SK-N-MC (cell line): ENCODE data around the gene GDF10.
A peak's percentile ranks its signal among the peaks of the same experiment; 100 is the strongest.

ENCODE experiments used
- DNase-seq: peaks from one replicate; pipeline ENCODE4 v3.0.0-alpha.2; 2011; ENCODE audit warnings: low read depth, low spot score
- H3K27ac ChIP-seq: fragments of 200-600 bp; sonication (generic); 2 replicates; pipeline ENCODE4 v1.5.1; 2016; ENCODE audit warnings: mixed run types
- H3K36me3 ChIP-seq: fragments of 200-600 bp; sonication (generic); 2 replicates; pipeline ENCODE4 v1.6.1; 2017; ENCODE audit warnings: antibody characterized with exemption, low read length, mixed read lengths; ENCODE audit not compliant: insufficient read depth
- H3K4me3 ChIP-seq: fragments of 200-600 bp; sonication (generic); 2 replicates; pipeline ENCODE4 v1.5.1; 2016
- H3K9ac ChIP-seq: fragments of 200-600 bp; sonication (generic); 2 replicates; pipeline ENCODE4 v1.8.0; 2017; ENCODE audit warnings: mixed run types, mixed read lengths; ENCODE audit not compliant: insufficient read length
- H3K9me3 ChIP-seq: fragments of 200-600 bp; sonication (generic); 2 replicates; pipeline ENCODE4 v1.6.1; 2017; ENCODE audit warnings: low read depth, mild to moderate bottlenecking, antibody characterized with exemption, low read length, moderate library complexity, mixed read lengths
- EZH2 ChIP-seq: fragments of 200-600 bp; sonication (generic); IDR thresholded peaks from one replicate; pipeline ENCODE4 v1.6.1; 2017; ENCODE audit warnings: antibody characterized with exemption
- FOXP2 ChIP-seq: optimal IDR thresholded peaks from 2 replicates; pipeline ENCODE3; 2011; ENCODE audit warnings: mild to moderate bottlenecking, moderate library complexity; ENCODE audit not compliant: insufficient read depth; ENCODE audit errors: extremely low read length, control extremely low read depth
- POLR2AphosphoS5 ChIP-seq: IDR thresholded peaks from 2 replicates; pipeline ENCODE4 v1.6.1; 2012; ENCODE audit warnings: mild to moderate bottlenecking, low read depth, low read length, borderline replicate concordance

The GDF10 gene

GRCh38 chr10:47295411-47295810 lies 4.6 kb upstream of the GDF10 start:
- DNase-seq: no peak
- Histone ChIP-seq H3K4me3 (no peak overlapping the region), H3K36me3 (no peaks in the 10 kb centered on the region), H3K9ac (no peak overlapping the region), H3K27ac (no peak overlapping the region), H3K9me3 (no peaks in the 10 kb centered on the region)
- TF ChIP-seq EZH2 (no peak), FOXP2 (no peak), POLR2AphosphoS5 (no peak)

GRCh38 chr10:47296156-47296894 lies 3.7 kb upstream of the GDF10 start:
- TF ChIP-seq EZH2: no peak
- TF ChIP-seq FOXP2: no peak
- TF ChIP-seq POLR2AphosphoS5: no peak

DNA sequence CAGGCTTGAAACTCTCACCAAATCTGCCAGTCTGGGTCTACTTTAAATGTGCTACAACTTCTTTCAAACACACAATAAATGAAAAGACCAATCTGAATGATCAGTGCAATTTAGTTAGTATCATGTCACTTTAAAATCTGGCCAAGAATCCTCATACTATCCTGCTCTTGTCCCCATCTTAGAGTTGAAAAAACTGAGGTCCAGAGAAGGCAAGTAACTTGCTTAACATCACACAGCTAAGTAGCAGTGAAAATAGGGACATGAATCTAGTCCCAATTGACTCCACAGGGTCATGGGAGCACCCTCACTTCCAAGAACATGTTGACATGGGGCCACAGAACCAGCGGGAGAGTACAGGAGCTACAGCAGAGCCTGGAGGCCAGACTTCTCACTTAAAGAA lies 3.1 kb upstream of the GDF10 start:
- TF ChIP-seq POLR2AphosphoS5: no peak
- no peak for TF ChIP-seq EZH2
- TF ChIP-seq FOXP2: no peak
- Histone ChIP-seq H3K4me3 (no peak overlapping the region), H3K9me3 (no peaks in the 10 kb centered on the region), H3K9ac (no peak overlapping the region), H3K27ac (no peak overlapping the region), H3K36me3 (no peaks in the 10 kb centered on the region)
- no peak for DNase-seq

More at GRCh38 chr10:47296156-47296894, 3.7 kb upstream of the GDF10 start:
- H3K4me3 ChIP-seq: peak overlapping the region; percentile 25; the same call in 1 of the 2 replicates
- H3K9ac ChIP-seq: no peak overlapping the region
- peak overlapping the region; percentile 64; the same call in 1 of the 2 replicates for H3K27ac ChIP-seq
- H3K9me3 ChIP-seq: no peaks in the 10 kb centered on the region
- no peaks in the 10 kb centered on the region for H3K36me3 ChIP-seq
- no peak for DNase-seq

DNA sequence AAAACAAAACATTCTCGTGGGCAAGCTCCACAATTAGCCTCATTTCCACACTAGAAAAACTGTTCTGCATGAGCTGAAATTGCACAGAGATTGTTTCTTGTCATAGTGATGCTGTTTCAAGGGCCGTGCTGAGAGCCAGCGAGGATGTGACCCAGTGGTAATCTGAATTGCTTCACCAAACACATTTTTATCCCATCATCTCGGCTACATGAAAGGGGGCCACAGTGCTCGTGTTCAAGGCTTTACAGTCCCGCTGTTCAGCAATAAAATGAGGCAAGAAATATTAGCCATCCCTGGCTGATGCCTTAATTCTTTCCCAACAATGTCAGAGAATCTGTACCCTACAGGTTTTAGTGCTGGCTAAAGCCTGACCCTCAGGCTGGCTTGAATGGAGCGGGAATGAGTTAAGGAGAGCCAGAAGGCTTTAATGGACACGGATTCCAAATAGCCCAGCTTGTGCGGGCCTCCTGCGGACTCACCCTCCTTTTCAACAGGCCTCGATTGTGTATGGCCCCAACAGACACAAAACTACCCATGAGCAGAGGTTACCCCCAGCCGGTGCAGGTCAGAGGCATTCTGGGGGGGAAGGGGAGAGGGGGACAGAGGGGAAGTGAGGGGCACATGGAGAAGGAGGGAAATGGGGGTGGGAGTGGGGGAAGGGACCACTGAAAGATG lies 2.0 kb upstream of the GDF10 start:
- Histone ChIP-seq H3K27ac (no peak overlapping the region), H3K4me3 (no peak overlapping the region), H3K9me3 (no peaks in the 10 kb centered on the region), H3K36me3 (no peaks in the 10 kb centered on the region), H3K9ac (no peak overlapping the region)
- TF ChIP-seq POLR2AphosphoS5: no peak
- TF ChIP-seq EZH2: no peak
- TF ChIP-seq FOXP2: no peak
- DNase-seq: no peak

GRCh38 chr10:47298715-47299114 lies 1.3 kb upstream of the GDF10 start:
- TF ChIP-seq POLR2AphosphoS5 (no peak), FOXP2 (no peak), EZH2 (no peak)
- no peak overlapping the region for H3K4me3 ChIP-seq
- H3K9ac ChIP-seq: no peak overlapping the region

DNA sequence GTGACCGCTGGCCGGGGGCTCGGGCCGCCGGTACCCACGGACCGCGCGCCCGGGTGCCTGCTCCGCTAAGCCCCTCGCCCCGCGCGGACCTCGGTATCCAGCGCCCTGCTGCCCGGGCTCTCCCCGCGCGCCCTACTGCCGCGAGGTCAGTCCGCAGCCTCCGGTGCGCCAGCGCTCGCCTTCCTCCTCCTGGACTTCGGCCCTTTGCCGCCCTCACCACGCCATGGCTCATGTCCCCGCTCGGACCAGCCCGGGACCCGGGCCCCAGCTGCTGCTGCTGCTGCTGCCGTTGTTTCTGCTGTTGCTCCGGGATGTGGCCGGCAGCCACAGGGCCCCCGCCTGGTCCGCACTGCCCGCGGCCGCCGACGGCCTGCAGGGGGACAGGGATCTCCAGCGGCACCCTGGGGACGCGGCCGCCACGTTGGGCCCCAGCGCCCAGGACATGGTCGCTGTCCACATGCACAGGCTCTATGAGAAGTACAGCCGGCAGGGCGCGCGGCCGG lies 483 bp downstream of the GDF10 start:
- no peak for DNase-seq
- H3K9ac ChIP-seq: no peak overlapping the region
- H3K4me3 ChIP-seq: peak overlapping the region; percentile 33; the same call in 1 of the 2 replicates

More at GRCh38 chr10:47298715-47299114, 1.3 kb upstream of the GDF10 start:
- no peaks in the 10 kb centered on the region for H3K9me3 ChIP-seq
- no peak for DNase-seq
- H3K36me3 ChIP-seq: no peaks in the 10 kb centered on the region
- H3K27ac ChIP-seq: no peak overlapping the region

DNA sequence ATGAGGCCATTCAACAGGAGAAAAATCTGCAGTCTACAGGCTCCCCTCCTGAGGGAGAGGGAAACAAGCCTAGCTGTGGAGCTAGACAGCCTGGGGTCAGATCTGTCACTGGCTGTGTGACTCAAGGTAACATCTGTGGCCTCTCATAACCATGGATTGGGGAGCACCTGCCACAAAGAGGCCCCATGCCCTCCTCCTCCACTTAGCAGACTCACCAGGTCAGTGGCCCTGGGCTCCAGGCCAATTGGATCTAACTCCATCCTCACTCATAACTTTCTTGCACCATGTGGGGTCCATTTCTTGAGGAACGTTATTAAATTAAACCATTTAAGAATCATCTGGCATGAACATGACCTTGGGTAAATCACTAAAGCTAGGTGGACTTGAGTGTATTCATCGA lies 1.8 kb downstream of the GDF10 start:
- no peak overlapping the region for H3K4me3 ChIP-seq
- H3K27ac ChIP-seq: no peak overlapping the region

More for the DNA sequence above, 483 bp downstream of the GDF10 start:
- Histone ChIP-seq H3K36me3 (no peaks in the 10 kb centered on the region), H3K9me3 (no peaks in the 10 kb centered on the region), H3K27ac (no peak overlapping the region)
- no peak for TF ChIP-seq POLR2AphosphoS5
- TF ChIP-seq FOXP2: no peak
- no peak for TF ChIP-seq EZH2

GRCh38 chr10:47303105-47303504 lies 3.1 kb downstream of the GDF10 start:
- no peaks in the 10 kb centered on the region for H3K9me3 ChIP-seq
- DNase-seq: no peak
- H3K36me3 ChIP-seq: no peaks in the 10 kb centered on the region
- H3K27ac ChIP-seq: no peak overlapping the region
- H3K9ac ChIP-seq: no peak overlapping the region
- H3K4me3 ChIP-seq: no peak overlapping the region
- TF ChIP-seq EZH2 (no peak), POLR2AphosphoS5 (no peak), FOXP2 (no peak)

More for the DNA sequence above, 1.8 kb downstream of the GDF10 start:
- Histone ChIP-seq H3K9ac (no peak overlapping the region), H3K9me3 (no peaks in the 10 kb centered on the region), H3K36me3 (no peaks in the 10 kb centered on the region)
- DNase-seq: no peak
- no peak for TF ChIP-seq POLR2AphosphoS5
- TF ChIP-seq FOXP2: no peak
- TF ChIP-seq EZH2: no peak
